ENCODE measurements around the gene ZZZ3. TPM values are rescaled to one million over a fixed set of nuclear protein-coding genes. Genes with fewer than 3 reads are reported as not detected.
"Not testable (repeated sequence)": the region's sequence is repeated elsewhere in the genome, so short reads cannot be mapped to it uniquely, and the experiment has no call there.

The ZZZ3 gene
- total and polyA plus RNA-seq, 2 donors from 2014 or later = 12.3 to 55.3 TPM

- H3K4me3 ChIP-seq (ENCODE audit: low read length in 3 of 3) = no peak overlapping the region
- peaks cover 0 to 15% (median 0%) of the 10 kb centered on the region in 3 donors for H3K9me3 ChIP-seq (ENCODE audit: control insufficient read depth in 2 of 3, insufficient read depth in 1 of 3, low read length in 3 of 3)
- no peaks in the 10 kb centered on the region for H3K27me3 ChIP-seq (ENCODE audit: control insufficient read depth, insufficient read depth, low read length)
- H3K4me1 ChIP-seq (ENCODE audit: control insufficient read depth in 2 of 3, insufficient read depth in 2 of 3, low read depth in 1 of 3, low read length in 3 of 3) = no peaks in the 10 kb centered on the region
- no peak for DNase-seq
- H3K27ac ChIP-seq (ENCODE audit: low read depth in 2 of 2, low read length in 2 of 2) = no peak overlapping the region
- no peak overlapping the region for H3K9ac ChIP-seq (ENCODE audit: low read length in 3 of 3)
- TF ChIP-seq CTCF (IDR thresholded peaks at IDR 0.05; ENCODE audit: borderline replicate concordance, extremely low read depth, insufficient read depth) = no peak
- peaks cover 0 to 2% (median 0%) of the 10 kb centered on the region in 3 donors for H3K36me3 ChIP-seq (ENCODE audit: control insufficient read depth in 2 of 3, insufficient read depth in 3 of 3, low read length in 3 of 3)
- intact Hi-C loops (cut with DNase I) = no loop called here
- no peak for FAIRE-seq
Measured at GRCh38 chr1:77652970-77653516, 29.4 kb downstream of the ZZZ3 start.

- intact Hi-C loops (cut with DNase I) = no loop called here
- Histone ChIP-seq H3K36me3 (ENCODE audit: control insufficient read depth in 2 of 3, insufficient read depth in 3 of 3, low read length in 3 of 3) (peaks cover 0 to 2% (median 0%) of the 10 kb centered on the region in 3 donors), H3K4me1 (ENCODE audit: control insufficient read depth in 2 of 3, insufficient read depth in 2 of 3, low read depth in 1 of 3, low read length in 3 of 3) (no peaks in the 10 kb centered on the region), H3K9me3 (ENCODE audit: control insufficient read depth in 2 of 3, insufficient read depth in 1 of 3, low read length in 3 of 3) (peaks cover 0 to 15% (median 0%) of the 10 kb centered on the region in 3 donors), H3K4me3 (ENCODE audit: low read length in 3 of 3) (no peak overlapping the region), H3K9ac (ENCODE audit: low read length in 3 of 3) (no peak overlapping the region), H3K27me3 (ENCODE audit: control insufficient read depth, insufficient read depth, low read length) (no peaks in the 10 kb centered on the region), H3K27ac (ENCODE audit: low read depth in 2 of 2, low read length in 2 of 2) (no peak overlapping the region)
- FAIRE-seq = no peak
- no peak for DNase-seq
- no peak for TF ChIP-seq CTCF (IDR thresholded peaks at IDR 0.05; ENCODE audit: borderline replicate concordance, extremely low read depth, insufficient read depth)
Measured at GRCh38 chr1:77652268-77652667, 30.2 kb downstream of the ZZZ3 start.

- Histone ChIP-seq H3K4me1 (ENCODE audit: control insufficient read depth in 2 of 3, insufficient read depth in 2 of 3, low read depth in 1 of 3, low read length in 3 of 3) (no peaks in the 10 kb centered on the region), H3K27me3 (ENCODE audit: control insufficient read depth, insufficient read depth, low read length) (no peaks in the 10 kb centered on the region), H3K36me3 (ENCODE audit: control insufficient read depth in 2 of 3, insufficient read depth in 3 of 3, low read length in 3 of 3) (peaks cover 0 to 3% (median 2%) of the 10 kb centered on the region in 3 donors), H3K4me3 (ENCODE audit: low read length in 3 of 3) (no peak overlapping the region), H3K27ac (ENCODE audit: low read depth in 2 of 2, low read length in 2 of 2) (no peak overlapping the region), H3K9ac (ENCODE audit: low read length in 3 of 3) (no peak overlapping the region), H3K9me3 (ENCODE audit: control insufficient read depth in 2 of 3, insufficient read depth in 1 of 3, low read length in 3 of 3) (peaks cover 0 to 15% (median 0%) of the 10 kb centered on the region in 3 donors)
- no peak for TF ChIP-seq CTCF (IDR thresholded peaks at IDR 0.05; ENCODE audit: borderline replicate concordance, extremely low read depth, insufficient read depth)
- DNase-seq (no peak), FAIRE-seq (no peak)
- intact Hi-C loops (cut with DNase I) = no loop called here
Measured at GRCh38 chr1:77649127-77649526, 33.3 kb downstream of the ZZZ3 start.

- FAIRE-seq; intact Hi-C loops (cut with DNase I); H3K36me3 ChIP-seq (ENCODE audit: control insufficient read depth in 2 of 3, insufficient read depth in 3 of 3, low read length in 3 of 3); DNase-seq; H3K4me1 ChIP-seq (ENCODE audit: control insufficient read depth in 2 of 3, insufficient read depth in 2 of 3, low read depth in 1 of 3, low read length in 3 of 3); H3K27ac ChIP-seq (ENCODE audit: low read depth in 2 of 2, low read length in 2 of 2); H3K27me3 ChIP-seq (ENCODE audit: control insufficient read depth, insufficient read depth, low read length); H3K4me3 ChIP-seq (ENCODE audit: low read length in 3 of 3); H3K9ac ChIP-seq (ENCODE audit: low read length in 3 of 3): not testable (repeated sequence)
- H3K9me3 ChIP-seq (ENCODE audit: control insufficient read depth in 2 of 3, insufficient read depth in 1 of 3, low read length in 3 of 3) = peaks cover 0 to 15% (median 0%) of the 10 kb centered on the region in 3 donors
Measured at GRCh38 chr1:77646224-77646623, 36.2 kb downstream of the ZZZ3 start.
